MG63 (cell line): Measurements from ENCODE around the gene POF1B. TPM values are rescaled to one million over a fixed set of nuclear protein-coding genes. Genes with fewer than 3 reads are reported as not detected.
"Not testable (repeated sequence)": the region's sequence is repeated elsewhere in the genome, so short reads cannot be mapped to it uniquely, and the experiment has no call there.

Experiments
- DNase-seq: peaks from one replicate; pipeline ENCODE4 v3.0.0-alpha.2; 2020
- H3K27me3 ChIP-seq: fragments of 250-450 bp; sonication (Bioruptor Pico); 2 replicates; pipeline ENCODE4 v1.5.1; 2020; ENCODE audit warnings: mild to moderate bottlenecking, moderate library complexity
- H3K36me3 ChIP-seq: fragments of 250-450 bp; sonication (Bioruptor Pico); 2 replicates; pipeline ENCODE4 v1.5.1; 2020; ENCODE audit warnings: mild to moderate bottlenecking, moderate library complexity
- H3K4me3 ChIP-seq: fragments of 250-450 bp; sonication (Bioruptor Pico); 2 replicates; pipeline ENCODE4 v1.5.1; 2020; ENCODE audit warnings: mild to moderate bottlenecking, moderate library complexity
- H3K9me3 ChIP-seq: fragments of 250-450 bp; sonication (Bioruptor Pico); 2 replicates; pipeline ENCODE4 v1.5.1; 2020; ENCODE audit warnings: mild to moderate bottlenecking, moderate library complexity
- total RNA-seq: library from RNA; depleted of rRNA; stranded (reverse); fragments of >200 nt; shearing (Covaris generic); gene quantifications from 2 replicates; pipeline ENCODE4 v1.2.3, GENCODE V29; 2014; ENCODE audit warnings: low replicate concordance; rRNA removed

Gene POF1B
- total RNA-seq, 1 experiment from 2014 or later: not detected

GRCh38 chrX:85288992-85289723, 90.3 kb downstream of the POF1B start:
- Histone ChIP-seq H3K36me3 (no peaks in the 10 kb centered on the region), H3K4me3 (no peak overlapping the region), H3K9me3 (no peaks in the 10 kb centered on the region), H3K27me3 (no peaks in the 10 kb centered on the region)
- no peak for DNase-seq

GRCh38 chrX:85285286-85285685, 94.2 kb downstream of the POF1B start:
- H3K36me3 ChIP-seq, DNase-seq, H3K4me3 ChIP-seq, H3K27me3 ChIP-seq, H3K9me3 ChIP-seq: not testable (repeated sequence)

GRCh38 chrX:85244450-85245211, 134.8 kb downstream of the POF1B start:
- DNase-seq: peak; percentile 0
- H3K36me3 ChIP-seq: no peaks in the 10 kb centered on the region
- no peaks in the 10 kb centered on the region; the same call in none of the 2 replicates for H3K27me3 ChIP-seq
- H3K9me3 ChIP-seq: no peaks in the 10 kb centered on the region
- no peak overlapping the region for H3K4me3 ChIP-seq

- H3K9me3 ChIP-seq: no peaks in the 10 kb centered on the region
- no peaks in the 10 kb centered on the region for H3K36me3 ChIP-seq
- no peak for DNase-seq
- no peaks in the 10 kb centered on the region; the same call in none of the 2 replicates for H3K27me3 ChIP-seq
- no peak within 1 kb of the TSS for H3K4me3 ChIP-seq
Observed at GRCh38 chrX:85243761-85244449, 135.6 kb downstream of the POF1B start, which contains the start of the genes SATL1 and ZNF711. Gene SATL1 (minus strand): TSS chrX:85243779. CDS start chrX:85108968, 134,811 bp downstream. Gene ZNF711 (plus strand): TSS chrX:85243991. CDS start chrX:85247573, 3,582 bp downstream.

GRCh38 chrX:85243155-85243554, 136.3 kb downstream of the POF1B start:
- H3K36me3 ChIP-seq: no peaks in the 10 kb centered on the region

More at GRCh38 chrX:85243155-85243554, 136.3 kb downstream of the POF1B start:
- H3K4me3 ChIP-seq: no peak overlapping the region
- H3K27me3 ChIP-seq: no peaks in the 10 kb centered on the region; the same call in none of the 2 replicates
- no peak for DNase-seq
- H3K9me3 ChIP-seq: no peaks in the 10 kb centered on the region

Other genes with a start within 250 kb of the POF1B start
- gene SATL1, start 135.9 kb downstream of the POF1B start, total RNA-seq: not detected in 2 replicates
- not detected in 2 replicates for gene ZNF711, start 135.7 kb downstream of the POF1B start, total RNA-seq